Keratinocyte (primary cell): Measurements from ENCODE around the gene LOC128125822.

Experiments
- DNase-seq: peaks from one replicate; pipeline ENCODE4 v3.0.0-alpha.2; 2011; ENCODE audit warnings: low read depth, missing footprints, low spot score
- FAIRE-seq: peaks from 2 replicates; lab custom pipeline; 2011; peaks lifted over from hg19 to GRCh38; lab: Jason Lieb, UNC
- H2AFZ ChIP-seq: 2 replicates; pipeline ENCODE4 v1.6.0; 2012; ENCODE audit warnings: low read length, control low read depth, inconsistent platforms; ENCODE audit not compliant: control insufficient read depth
- H3K27ac ChIP-seq: 2 replicates; pipeline ENCODE4 v1.5.1; 2011; ENCODE audit warnings: low read length; ENCODE audit not compliant: control insufficient read depth, insufficient read depth
- H3K27me3 ChIP-seq: 3 replicates; pipeline ENCODE4 v1.6.0; 2011; ENCODE audit warnings: low read length; ENCODE audit not compliant: control insufficient read depth, insufficient read depth; ENCODE audit errors: extremely low read depth
- H3K36me3 ChIP-seq, 2 experiments: 2 replicates in 1 of 2; 3 replicates in 1 of 2; pipeline ENCODE4 v1.5.1; 2011; ENCODE audit warnings: low read length in 2 of 2, mild to moderate bottlenecking in 1 of 2; ENCODE audit not compliant: control insufficient read depth in 2 of 2, insufficient read depth in 2 of 2; ENCODE audit errors: extremely low read depth in 1 of 2
- H3K4me1 ChIP-seq: 3 replicates; pipeline ENCODE4 v1.5.1; 2011; ENCODE audit warnings: low read length; ENCODE audit not compliant: control insufficient read depth, insufficient read depth; ENCODE audit errors: extremely low read depth
- H3K4me2 ChIP-seq: 3 replicates; pipeline ENCODE4 v1.6.0; 2011; ENCODE audit warnings: low read depth, low read length; ENCODE audit not compliant: control insufficient read depth, insufficient read depth; ENCODE audit errors: extremely low read depth
- H3K4me3 ChIP-seq, 3 experiments: fragments of 200-600 bp in 1 of 3; sonication (generic) in 1 of 3; 2 replicates in 2 of 3; 3 replicates in 1 of 3; pipeline ENCODE4 v1.5.1; 2011 to 2016; ENCODE audit warnings: low read length in 3 of 3, mild to moderate bottlenecking in 3 of 3, control low read depth in 2 of 3, inconsistent platforms in 1 of 3, low read depth in 1 of 3, mixed read lengths in 1 of 3, mixed run types in 1 of 3, moderate library complexity in 1 of 3; ENCODE audit not compliant: control insufficient read depth in 2 of 3, insufficient read depth in 2 of 3; ENCODE audit errors: extremely low read depth in 1 of 3
- H3K79me2 ChIP-seq: 2 replicates; pipeline ENCODE4 v1.6.0; 2012; ENCODE audit warnings: low read length; ENCODE audit not compliant: control insufficient read depth, insufficient read depth
- H3K9ac ChIP-seq: 3 replicates; pipeline ENCODE4 v1.6.0; 2011; ENCODE audit warnings: low read length; ENCODE audit not compliant: control insufficient read depth, insufficient read depth; ENCODE audit errors: extremely low read depth
- H3K9me1 ChIP-seq: 3 replicates; pipeline ENCODE4 v1.6.0; 2011; ENCODE audit warnings: low read length; ENCODE audit not compliant: control insufficient read depth, insufficient read depth; ENCODE audit errors: extremely low read depth
- H3K9me3 ChIP-seq: 2 replicates; pipeline ENCODE4 v1.5.1; 2012; ENCODE audit warnings: low read depth, low read length; ENCODE audit not compliant: control insufficient read depth
- H4K20me1 ChIP-seq: 3 replicates; pipeline ENCODE4 v1.6.0; 2011; ENCODE audit warnings: low read length; ENCODE audit not compliant: control insufficient read depth, insufficient read depth; ENCODE audit errors: extremely low read depth
- CTCF ChIP-seq, 3 experiments: IDR thresholded peaks in 1 of 3; conservative IDR thresholded peaks in 1 of 3; optimal IDR thresholded peaks in 1 of 3; 2 replicates in 2 of 3; 3 replicates in 1 of 3; pipeline versions ENCODE3 to v1.5.1; 2011; ENCODE audit warnings: low read length in 3 of 3, mild to moderate bottlenecking in 3 of 3, moderate library complexity in 2 of 3, control low read depth in 1 of 3, inconsistent platforms in 1 of 3; ENCODE audit not compliant: insufficient read depth in 2 of 3; ENCODE audit errors: extremely low read depth in 1 of 3
- EZH2 ChIP-seq: IDR thresholded peaks from one replicate; pipeline ENCODE4 v1.6.1; 2012; ENCODE audit warnings: inconsistent platforms, mild to moderate bottlenecking, low read length, moderate library complexity
- dilution Hi-C: fragments of 300-500 bp; cut with MboI; formaldehyde crosslinking; loops from one replicate; pipeline ENCODE4 v1.7.0; 2020; ENCODE audit warnings: low sequenced_read_pairs; ENCODE audit not compliant: extremely low pct_ligation_motif_present

LOC128125822 gene

GRCh38 chr6:63600136-63600535, 27.9 kb downstream of the LOC128125822 start:
- no peak overlapping the region for H3K9ac ChIP-seq
- H3K9me1 ChIP-seq: no peaks in the 10 kb centered on the region
- no peaks in the 10 kb centered on the region for H3K36me3 ChIP-seq
- dilution Hi-C loops: no loop called here
- no peak for TF ChIP-seq CTCF (optimal IDR thresholded peaks at IDR 0.05 in 1 of 3, IDR thresholded peaks at IDR 0.05 in 1 of 3, conservative IDR thresholded peaks at IDR 0.05 in 1 of 3; ENCODE audit: extremely low read depth in 1 of 3, insufficient read depth in 2 of 3, low read length in 3 of 3)
- no peak for TF ChIP-seq EZH2
- H3K4me1 ChIP-seq: peaks cover 11% of the 10 kb centered on the region
- H3K79me2 ChIP-seq: no peaks in the 10 kb centered on the region
- DNase-seq (no peak), FAIRE-seq (no peak)
- H3K4me3 ChIP-seq: no peak overlapping the region
- H2AFZ ChIP-seq: no peak overlapping the region
- H3K4me2 ChIP-seq: no peak overlapping the region
- H3K9me3 ChIP-seq: no peaks in the 10 kb centered on the region
- H3K27me3 ChIP-seq: no peaks in the 10 kb centered on the region
- no peaks in the 10 kb centered on the region for H4K20me1 ChIP-seq
- no peak overlapping the region for H3K27ac ChIP-seq

- no peaks in the 10 kb centered on the region for H3K9me3 ChIP-seq
- no peak overlapping the region for H3K27ac ChIP-seq
- no peak overlapping the region for H2AFZ ChIP-seq
- H3K4me3 ChIP-seq: no peak overlapping the region
- no peaks in the 10 kb centered on the region for H4K20me1 ChIP-seq
- no peaks in the 10 kb centered on the region for H3K27me3 ChIP-seq
- H3K36me3 ChIP-seq: no peaks in the 10 kb centered on the region
- H3K4me1 ChIP-seq: no peaks in the 10 kb centered on the region
- H3K9ac ChIP-seq: no peak overlapping the region
- H3K79me2 ChIP-seq: no peaks in the 10 kb centered on the region
- H3K9me1 ChIP-seq: no peaks in the 10 kb centered on the region
- no peak overlapping the region for H3K4me2 ChIP-seq
- DNase-seq: no peak
- dilution Hi-C loops: no loop called here
- no peak for FAIRE-seq
- TF ChIP-seq CTCF (optimal IDR thresholded peaks at IDR 0.05 in 1 of 3, IDR thresholded peaks at IDR 0.05 in 1 of 3, conservative IDR thresholded peaks at IDR 0.05 in 1 of 3; ENCODE audit: extremely low read depth in 1 of 3, insufficient read depth in 2 of 3, low read length in 3 of 3): no peak
- TF ChIP-seq EZH2: no peak
These were observed 37.0 kb downstream of the LOC128125822 start for GRCh38 chr6:63609231-63609630.
